Stimulated activated CD4-positive, alpha-beta T cell treated with anti-CD3 and anti-CD28 coated beads, Interleukin-1b, Interleukin-23, amount 100 ng/mL, for 1 hour (primary cell): ENCODE results near the gene CLEC2L.
"Not testable (repeated sequence)": the region's sequence is repeated elsewhere in the genome, so short reads cannot be mapped to it uniquely, and the experiment has no call there.

Experiments
- DNase-seq, 2 donors: peaks; one replicate each; pipeline ENCODE4 v3.0.0-alpha.2; 2020; ENCODE audit warnings: low read depth in 2 of 2

The CLEC2L gene

GRCh38 chr7:139523968-139524815, 707 bp downstream of the CLEC2L start:
- DNase-seq = no peak

- no peak for DNase-seq
Measured at GRCh38 chr7:139525239-139525638, 1.8 kb downstream of the CLEC2L start.

GRCh38 chr7:139525750-139526149, 2.3 kb downstream of the CLEC2L start:
- no peak for DNase-seq

- no peak for DNase-seq
Measured at GRCh38 chr7:139526578-139527544, 3.4 kb downstream of the CLEC2L start.

GRCh38 chr7:139531094-139531493, 7.6 kb downstream of the CLEC2L start:
- no peak for DNase-seq

GRCh38 chr7:139532636-139533155, 9.2 kb downstream of the CLEC2L start:
- DNase-seq = no peak

GRCh38 chr7:139534096-139534495, 10.6 kb downstream of the CLEC2L start:
- DNase-seq = no peak

GRCh38 chr7:139534966-139535651, 11.6 kb downstream of the CLEC2L start:
- DNase-seq = no peak

- no peak for DNase-seq
Measured at GRCh38 chr7:139536152-139536551, 12.7 kb downstream of the CLEC2L start.

GRCh38 chr7:139538881-139539635, 15.6 kb downstream of the CLEC2L start:
- DNase-seq = no peak

- DNase-seq = no peak
Measured at GRCh38 chr7:139540203-139540602, 16.7 kb downstream of the CLEC2L start.

GRCh38 chr7:139541600-139542307, 18.3 kb downstream of the CLEC2L start:
- no peak for DNase-seq

- DNase-seq = no peak
Measured at GRCh38 chr7:139542308-139543151, 19.0 kb downstream of the CLEC2L start.

- no peak for DNase-seq
Measured at GRCh38 chr7:139543801-139544603, 20.5 kb downstream of the CLEC2L start.

- DNase-seq = no peak
Measured at GRCh38 chr7:139544645-139545044, 21.2 kb downstream of the CLEC2L start.

GRCh38 chr7:139548302-139549028, 25.0 kb downstream of the CLEC2L start:
- DNase-seq = no peak

- DNase-seq = not testable (repeated sequence)
Measured at GRCh38 chr7:139553991-139554700, 30.7 kb downstream of the CLEC2L start.
